SJCRH30 (cell line): ENCODE data around the gene CDC14B. TPM values are rescaled to one million over a fixed set of nuclear protein-coding genes. Genes with fewer than 3 reads are reported as not detected.
"Not testable (repeated sequence)": the region's sequence is repeated elsewhere in the genome, so short reads cannot be mapped to it uniquely, and the experiment has no call there.

ENCODE experiments used
- DNase-seq, 2 experiments: peaks; one replicate each; pipeline ENCODE4 v3.0.0-alpha.2; 2015 to 2020
- H3K27ac ChIP-seq: fragments of 250-450 bp; sonication (Bioruptor Pico); 2 replicates; pipeline ENCODE4 v1.5.1; 2020; ENCODE audit warnings: mild to moderate bottlenecking, moderate library complexity
- H3K27me3 ChIP-seq: fragments of 250-450 bp; sonication (Bioruptor Pico); 2 replicates; pipeline ENCODE4 v1.5.1; 2020; ENCODE audit warnings: mild to moderate bottlenecking, moderate library complexity
- H3K36me3 ChIP-seq: fragments of 250-450 bp; sonication (Bioruptor Pico); 2 replicates; pipeline ENCODE4 v1.5.1; 2020; ENCODE audit warnings: mild to moderate bottlenecking, moderate library complexity
- H3K4me1 ChIP-seq: fragments of 250-450 bp; sonication (Bioruptor Pico); 2 replicates; pipeline ENCODE4 v1.5.1; 2020; ENCODE audit warnings: mild to moderate bottlenecking, moderate library complexity
- H3K4me3 ChIP-seq: fragments of 250-450 bp; sonication (Bioruptor Pico); 2 replicates; pipeline ENCODE4 v1.5.1; 2020; ENCODE audit warnings: mild to moderate bottlenecking, moderate library complexity
- H3K9me3 ChIP-seq: fragments of 250-450 bp; sonication (Bioruptor Pico); replicated peaks from 2 replicates; pipeline ENCODE4 v1.5.1; 2020; ENCODE audit warnings: mild to moderate bottlenecking, moderate library complexity
- total RNA-seq: library from RNA; depleted of rRNA; stranded (reverse); fragments of >200 nt; shearing (Covaris generic); gene quantifications from 2 replicates; pipeline ENCODE4 v1.2.3, GENCODE V29; 2014

CDC14B gene
- total RNA-seq, 1 experiment from 2014 or later, result 37.1 TPM

- H3K27ac ChIP-seq, result no peak overlapping the region
- no peak overlapping the region for H3K4me3 ChIP-seq
- no peak for DNase-seq
- no peaks in the 10 kb centered on the region for H3K27me3 ChIP-seq
- H3K36me3 ChIP-seq, result peaks cover 17% of the 10 kb centered on the region; the same call in 1 of the 2 replicates
- H3K9me3 ChIP-seq, result no peaks in the 10 kb centered on the region
- no peaks in the 10 kb centered on the region for H3K4me1 ChIP-seq
These were observed 26.7 kb upstream of the CDC14B start for GRCh38 chr9:96646081-96646991.

- H3K27me3 ChIP-seq, result no peaks in the 10 kb centered on the region
- H3K4me3 ChIP-seq, result no peak overlapping the region
- peaks cover 17% of the 10 kb centered on the region; the same call in 1 of the 2 replicates for H3K36me3 ChIP-seq
- H3K9me3 ChIP-seq, result no peaks in the 10 kb centered on the region
- H3K4me1 ChIP-seq, result no peaks in the 10 kb centered on the region
- no peak overlapping the region for H3K27ac ChIP-seq
- no peak for DNase-seq
These were observed 24.5 kb upstream of the CDC14B start for GRCh38 chr9:96644137-96644536.

GRCh38 chr9:96641514-96641913 is 21.9 kb upstream of the CDC14B start:
- Histone ChIP-seq H3K36me3 (peaks cover 14% of the 10 kb centered on the region; the same call in 1 of the 2 replicates), H3K27ac (no peak overlapping the region)
- DNase-seq, result no peak

GRCh38 chr9:96638606-96639364 is 19.1 kb upstream of the CDC14B start:
- Histone ChIP-seq H3K4me3 (no peak overlapping the region), H3K9me3 (no peaks in the 10 kb centered on the region), H3K27me3 (no peaks in the 10 kb centered on the region), H3K27ac (no peak overlapping the region), H3K36me3 (no peaks in the 10 kb centered on the region), H3K4me1 (no peaks in the 10 kb centered on the region)
- DNase-seq, result no peak

More at GRCh38 chr9:96641514-96641913, 21.9 kb upstream of the CDC14B start:
- H3K4me1 ChIP-seq, result no peaks in the 10 kb centered on the region
- no peak overlapping the region for H3K4me3 ChIP-seq
- H3K27me3 ChIP-seq, result no peaks in the 10 kb centered on the region
- H3K9me3 ChIP-seq, result no peaks in the 10 kb centered on the region

GRCh38 chr9:96636368-96636767 is 16.7 kb upstream of the CDC14B start:
- H3K4me3 ChIP-seq, result no peak overlapping the region
- H3K9me3 ChIP-seq, result no peaks in the 10 kb centered on the region
- H3K27me3 ChIP-seq, result no peaks in the 10 kb centered on the region
- H3K4me1 ChIP-seq, result no peaks in the 10 kb centered on the region
- H3K27ac ChIP-seq, result no peak overlapping the region
- no peak for DNase-seq
- no peaks in the 10 kb centered on the region for H3K36me3 ChIP-seq

GRCh38 chr9:96633579-96633978 is 13.9 kb upstream of the CDC14B start:
- H3K9me3 ChIP-seq, H3K4me1 ChIP-seq, H3K27ac ChIP-seq, H3K36me3 ChIP-seq, DNase-seq, H3K27me3 ChIP-seq, H3K4me3 ChIP-seq: not testable (repeated sequence)

- no peaks in the 10 kb centered on the region for H3K9me3 ChIP-seq
- no peak for DNase-seq
- no peaks in the 10 kb centered on the region for H3K4me1 ChIP-seq
- H3K27ac ChIP-seq, result no peak overlapping the region
- no peak overlapping the region for H3K4me3 ChIP-seq
- H3K27me3 ChIP-seq, result no peaks in the 10 kb centered on the region
- H3K36me3 ChIP-seq, result no peaks in the 10 kb centered on the region
These were observed 7.3 kb upstream of the CDC14B start for GRCh38 chr9:96626912-96627311.

GRCh38 chr9:96621618-96622017 is 2.0 kb upstream of the CDC14B start:
- no peak for DNase-seq

GRCh38 chr9:96620832-96621269 is 1.2 kb upstream of the CDC14B start:
- Histone ChIP-seq H3K27me3 (no peaks in the 10 kb centered on the region), H3K4me1 (no peaks in the 10 kb centered on the region), H3K4me3 (no peak overlapping the region), H3K9me3 (no peaks in the 10 kb centered on the region), H3K36me3 (no peaks in the 10 kb centered on the region), H3K27ac (no peak overlapping the region)
- DNase-seq, result no peak

More at GRCh38 chr9:96621618-96622017, 2.0 kb upstream of the CDC14B start:
- H3K36me3 ChIP-seq, result no peaks in the 10 kb centered on the region
- no peak overlapping the region for H3K27ac ChIP-seq
- H3K4me3 ChIP-seq, result no peak overlapping the region
- no peaks in the 10 kb centered on the region for H3K27me3 ChIP-seq
- no peaks in the 10 kb centered on the region for H3K4me1 ChIP-seq
- H3K9me3 ChIP-seq, result no peaks in the 10 kb centered on the region

- H3K36me3 ChIP-seq, result no peaks in the 10 kb centered on the region
- no peaks in the 10 kb centered on the region for H3K4me1 ChIP-seq
- H3K27me3 ChIP-seq, result no peaks in the 10 kb centered on the region
- peak overlapping the region; percentile 65 for H3K4me3 ChIP-seq
- no peaks in the 10 kb centered on the region for H3K9me3 ChIP-seq
- H3K27ac ChIP-seq, result no peak overlapping the region
- peak in 1 of 2 experiments; percentile 9 for DNase-seq
These were observed 505 bp upstream of the CDC14B start for GRCh38 chr9:96620181-96620514.

GRCh38 chr9:96619124-96619465 is 548 bp downstream of the CDC14B start:
- no peaks in the 10 kb centered on the region for H3K9me3 ChIP-seq

GRCh38 chr9:96618209-96619123 is 1.2 kb downstream of the CDC14B start:
- Histone ChIP-seq H3K27ac (peak overlapping the region; percentile 83), H3K4me1 (no peaks in the 10 kb centered on the region), H3K4me3 (peak overlapping the region; percentile 80), H3K27me3 (no peaks in the 10 kb centered on the region), H3K9me3 (no peaks in the 10 kb centered on the region), H3K36me3 (no peaks in the 10 kb centered on the region)
- DNase-seq, result peak; percentile 75 to 85

More at GRCh38 chr9:96619124-96619465, 548 bp downstream of the CDC14B start:
- Histone ChIP-seq H3K36me3 (no peaks in the 10 kb centered on the region), H3K27ac (peak overlapping the region; percentile 83; the same call in 1 of the 2 replicates), H3K4me1 (no peaks in the 10 kb centered on the region), H3K4me3 (peak overlapping the region; percentile 80), H3K27me3 (no peaks in the 10 kb centered on the region)
- DNase-seq, result peak in 1 of 2 experiments; percentile 18

GRCh38 chr9:96617439-96618185 is 2.0 kb downstream of the CDC14B start:
- Histone ChIP-seq H3K36me3 (no peaks in the 10 kb centered on the region), H3K4me1 (peaks cover 3% of the 10 kb centered on the region), H3K4me3 (peak overlapping the region; percentile 80), H3K9me3 (no peaks in the 10 kb centered on the region), H3K27ac (peak overlapping the region; percentile 83), H3K27me3 (no peaks in the 10 kb centered on the region)
- peak; percentile 11 to 28 for DNase-seq
